HEK293 (cell line): ENCODE measurements around the gene ARHGEF37.

ENCODE experiments used
- CTCF ChIA-PET: fragments of 350-600 bp; formaldehyde crosslinking; extraction: SDS; loops from one replicate; lab custom pipeline; 2021; ENCODE audit warnings: antibody characterized with exemption; lab: Yijun Ruan, JAX
- POLR2A ChIA-PET: fragments of 300-600 bp; formaldehyde crosslinking; extraction: SDS; loops from one replicate; lab custom pipeline; 2020; ENCODE audit warnings: antibody characterized with exemption, inconsistent platforms; lab: Yijun Ruan, JAX
- H3K27ac ChIP-seq: fragments of 200-500 bp; sonication (Bioruptor generic); 2 replicates; pipeline ENCODE4 v1.5.1; 2014; ENCODE audit warnings: low read depth, low read length, control low read depth, inconsistent platforms; ENCODE audit errors: extremely low read depth
- H3K36me3 ChIP-seq, 2 experiments: fragments of 200-500 bp in 1 of 2; sonication (Bioruptor generic) in 1 of 2; 1 replicate in 1 of 2; 2 replicates in 1 of 2; pipeline ENCODE4 v1.5.1; 2014 to 2017; ENCODE audit warnings: inconsistent platforms in 2 of 2, low read length in 2 of 2; ENCODE audit not compliant: control insufficient read depth in 2 of 2, insufficient read depth in 1 of 2
- H3K4me1 ChIP-seq: fragments of 200-500 bp; sonication (Bioruptor generic); 2 replicates; pipeline ENCODE4 v1.5.1; 2014; ENCODE audit warnings: mild to moderate bottlenecking, low read length, inconsistent platforms; ENCODE audit not compliant: control insufficient read depth, insufficient read depth
- H3K4me3 ChIP-seq: 2 replicates; pipeline ENCODE4 v1.5.1; 2011; ENCODE audit warnings: low read depth, mild to moderate bottlenecking, control low read depth, low read length, moderate library complexity
- H3K9me3 ChIP-seq: fragments of 200-500 bp; sonication (Bioruptor generic); 2 replicates; pipeline ENCODE4 v1.5.1; 2014; ENCODE audit warnings: low read depth, low read length, inconsistent platforms; ENCODE audit not compliant: control insufficient read depth, insufficient read depth
- CTCF ChIP-seq: fragments of 450-650 bp; formaldehyde crosslinking; IDR thresholded peaks from 2 replicates; pipeline ENCODE4 v1.5.1; 2016; ENCODE audit warnings: missing biosample characterization, missing genetic modification characterization
- IKZF3 ChIP-seq: fragments of 450-650 bp; IDR thresholded peaks from 2 replicates; pipeline ENCODE4 v1.5.0; 2018; ENCODE audit warnings: missing biosample characterization, mild to moderate bottlenecking, missing genetic modification characterization, moderate library complexity
- KLF10 ChIP-seq: fragments of 450-650 bp; IDR thresholded peaks from 2 replicates; pipeline ENCODE4 v1.5.1; 2018; ENCODE audit warnings: missing biosample characterization, mild to moderate bottlenecking, missing genetic modification characterization
- OVOL3 ChIP-seq: fragments of 450-650 bp; formaldehyde crosslinking; IDR thresholded peaks from 2 replicates; pipeline ENCODE4 v1.5.1; 2016; ENCODE audit warnings: missing biosample characterization, missing genetic modification characterization
- YY2 ChIP-seq: fragments of 450-650 bp; formaldehyde crosslinking; IDR thresholded peaks from 2 replicates; pipeline ENCODE4 v1.5.1; 2016; ENCODE audit warnings: missing biosample characterization, missing genetic modification characterization
- ZBTB48 ChIP-seq: fragments of 450-650 bp; formaldehyde crosslinking; IDR thresholded peaks from 2 replicates; pipeline ENCODE4 v1.5.1; 2016; ENCODE audit warnings: missing biosample characterization, missing genetic modification characterization
- ZBTB6 ChIP-seq: fragments of 450-650 bp; formaldehyde crosslinking; IDR thresholded peaks from 2 replicates; pipeline ENCODE4 v1.5.1; 2017; ENCODE audit warnings: missing biosample characterization, missing genetic modification characterization
- ZBTB7A ChIP-seq: fragments of 450-650 bp; formaldehyde crosslinking; IDR thresholded peaks from 2 replicates; pipeline ENCODE4 v1.5.1; 2016; ENCODE audit warnings: low read depth, missing biosample characterization, missing genetic modification characterization
- ZIC2 ChIP-seq: fragments of 450-650 bp; formaldehyde crosslinking; IDR thresholded peaks from 2 replicates; pipeline ENCODE4 v1.5.1; 2016; ENCODE audit warnings: missing biosample characterization, missing genetic modification characterization
- ZNF10 ChIP-seq: fragments of 450-650 bp; formaldehyde crosslinking; IDR thresholded peaks from 2 replicates; pipeline ENCODE4 v1.5.1; 2017; ENCODE audit warnings: missing biosample characterization, missing genetic modification characterization
- ZNF2 ChIP-seq: fragments of 450-650 bp; formaldehyde crosslinking; IDR thresholded peaks from 2 replicates; pipeline ENCODE4 v1.5.1; 2016; ENCODE audit warnings: missing biosample characterization, missing genetic modification characterization
- ZNF341 ChIP-seq: fragments of 450-650 bp; formaldehyde crosslinking; IDR thresholded peaks from 2 replicates; pipeline ENCODE4; 2016; ENCODE audit warnings: low read depth, missing biosample characterization, missing genetic modification characterization
- ZNF426 ChIP-seq: fragments of 450-650 bp; formaldehyde crosslinking; IDR thresholded peaks from 2 replicates; pipeline ENCODE4 v1.5.1; 2017; ENCODE audit warnings: missing biosample characterization, missing genetic modification characterization, mild to moderate bottlenecking, inconsistent platforms, moderate library complexity
- ZNF510 ChIP-seq: fragments of 450-650 bp; formaldehyde crosslinking; IDR thresholded peaks from 2 replicates; pipeline ENCODE4 v1.5.1; 2018; ENCODE audit warnings: mild to moderate bottlenecking, missing genetic modification characterization, missing biosample characterization; ENCODE audit not compliant: insufficient replicate concordance
- ZNF558 ChIP-seq: fragments of 450-650 bp; formaldehyde crosslinking; IDR thresholded peaks from 2 replicates; pipeline ENCODE4 v1.5.1; 2016; ENCODE audit warnings: missing biosample characterization, missing genetic modification characterization
- ZNF560 ChIP-seq: fragments of 450-650 bp; formaldehyde crosslinking; IDR thresholded peaks from 2 replicates; pipeline ENCODE4 v1.5.1; 2017; ENCODE audit warnings: missing biosample characterization, missing genetic modification characterization, borderline replicate concordance
- ZNF600 ChIP-seq: fragments of 450-650 bp; formaldehyde crosslinking; IDR thresholded peaks from 2 replicates; pipeline ENCODE4 v1.5.1; 2016; ENCODE audit warnings: missing biosample characterization, missing genetic modification characterization
- ZNF677 ChIP-seq: fragments of 450-650 bp; IDR thresholded peaks from 2 replicates; pipeline ENCODE4 v1.5.0; 2018; ENCODE audit warnings: missing biosample characterization, mild to moderate bottlenecking, missing genetic modification characterization, moderate library complexity
- ZNF701 ChIP-seq: fragments of 450-650 bp; formaldehyde crosslinking; IDR thresholded peaks from 2 replicates; pipeline ENCODE4 v1.5.1; 2016; ENCODE audit warnings: missing biosample characterization, missing genetic modification characterization
- ZNF792 ChIP-seq: fragments of 450-650 bp; formaldehyde crosslinking; IDR thresholded peaks from 2 replicates; pipeline ENCODE4 v1.5.1; 2016; ENCODE audit warnings: missing biosample characterization, missing genetic modification characterization
- ZNF837 ChIP-seq: fragments of 450-650 bp; formaldehyde crosslinking; IDR thresholded peaks from 2 replicates; pipeline ENCODE4 v1.5.1; 2016; ENCODE audit warnings: missing biosample characterization, missing genetic modification characterization
- ZNF843 ChIP-seq: fragments of 450-650 bp; formaldehyde crosslinking; IDR thresholded peaks from 2 replicates; pipeline ENCODE4 v1.5.1; 2016; ENCODE audit warnings: missing biosample characterization, missing genetic modification characterization
- TF ChIP-seq, protein P1 (sequence below): fragments of 450-650 bp; formaldehyde crosslinking; IDR thresholded peaks from 2 replicates; pipeline ENCODE4 v1.5.1; 2016; ENCODE audit warnings: missing biosample characterization, missing genetic modification characterization, low read depth
- TF ChIP-seq, protein P2 (sequence below): fragments of 450-650 bp; formaldehyde crosslinking; IDR thresholded peaks from 2 replicates; pipeline ENCODE4 v1.5.1; 2017; ENCODE audit warnings: missing biosample characterization, missing genetic modification characterization

Gene ARHGEF37

DNA sequence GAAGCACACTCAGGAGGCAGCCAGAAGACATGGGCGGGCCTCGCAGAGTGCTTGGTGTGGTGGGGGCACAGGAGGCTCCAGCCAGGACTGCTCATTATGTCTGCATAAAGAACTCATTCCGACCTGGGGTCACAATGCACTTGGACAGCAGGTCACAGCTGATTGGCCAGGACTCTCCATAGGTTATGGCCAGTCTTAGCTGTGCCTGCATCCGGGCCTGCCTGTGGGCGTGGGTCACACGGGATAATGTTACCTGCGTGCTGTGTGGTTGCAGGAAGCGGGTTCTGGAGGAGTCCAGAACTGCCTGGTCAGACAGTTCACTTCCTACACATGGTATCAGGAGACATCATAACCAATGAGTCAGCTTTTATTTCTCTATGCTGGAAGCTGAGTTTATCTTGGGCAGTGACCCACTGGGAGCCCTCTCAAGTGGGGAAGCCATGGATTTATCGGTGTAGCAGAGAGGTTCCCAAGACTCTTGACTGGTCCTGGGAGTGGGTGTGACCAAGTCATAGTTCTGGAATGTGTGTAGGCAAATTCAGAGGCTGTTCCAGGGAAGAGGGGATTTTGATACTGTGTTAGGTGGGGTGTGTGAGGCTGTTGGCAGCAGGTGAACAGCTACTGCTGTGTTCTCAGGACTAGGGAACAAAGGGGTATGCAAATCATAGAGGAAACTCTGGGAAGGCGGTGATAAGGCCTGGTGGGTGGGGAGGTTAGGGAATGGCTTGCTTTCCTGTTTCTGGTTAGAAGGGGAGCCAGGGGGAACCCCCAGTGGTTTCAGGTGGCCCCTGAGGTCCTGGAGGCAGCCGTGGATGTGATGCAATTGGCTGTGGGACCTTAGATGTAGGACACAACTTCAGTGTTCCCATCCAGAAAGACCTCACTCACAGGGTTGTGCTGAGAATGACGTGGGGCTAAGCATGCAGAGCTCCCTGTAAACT, 51.3 kb downstream of the ARHGEF37 start (continued):
- no peak for TF ChIP-seq ZNF701 (tag by site-specific recombination)
- TF ChIP-seq CTCF (tag by site-specific recombination) = no peak
- TF ChIP-seq, protein P1, sequence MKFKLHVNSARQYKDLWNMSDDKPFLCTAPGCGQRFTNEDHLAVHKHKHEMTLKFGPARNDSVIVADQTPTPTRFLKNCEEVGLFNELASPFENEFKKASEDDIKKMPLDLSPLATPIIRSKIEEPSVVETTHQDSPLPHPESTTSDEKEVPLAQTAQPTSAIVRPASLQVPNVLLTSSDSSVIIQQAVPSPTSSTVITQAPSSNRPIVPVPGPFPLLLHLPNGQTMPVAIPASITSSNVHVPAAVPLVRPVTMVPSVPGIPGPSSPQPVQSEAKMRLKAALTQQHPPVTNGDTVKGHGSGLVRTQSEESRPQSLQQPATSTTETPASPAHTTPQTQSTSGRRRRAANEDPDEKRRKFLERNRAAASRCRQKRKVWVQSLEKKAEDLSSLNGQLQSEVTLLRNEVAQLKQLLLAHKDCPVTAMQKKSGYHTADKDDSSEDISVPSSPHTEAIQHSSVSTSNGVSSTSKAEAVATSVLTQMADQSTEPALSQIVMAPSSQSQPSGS (tag by site-specific recombination) = no peak
- no peak for TF ChIP-seq ZBTB7A
- 0 out of 2 replicates have a peak, but pooled peaks have one; percentile 22 for TF ChIP-seq ZNF341 (tag by site-specific recombination)
- TF ChIP-seq IKZF3 = no peak
- no peak for TF ChIP-seq ZNF558 (tag by site-specific recombination)
- TF ChIP-seq ZNF677 (tag by site-specific recombination) = no peak
- peak; percentile 66; the same call in 1 of the 2 replicates for TF ChIP-seq ZIC2
- no peak for TF ChIP-seq OVOL3 (tag by site-specific recombination)
- TF ChIP-seq ZNF837 (tag by site-specific recombination) = no peak
- no peak for TF ChIP-seq ZNF843 (tag by site-specific recombination)
- TF ChIP-seq ZNF792 (tag by site-specific recombination) = no peak
- peak; percentile 71 for TF ChIP-seq ZNF600 (tag by site-specific recombination)
- TF ChIP-seq ZNF510 = no peak
- no peak for TF ChIP-seq ZBTB48 (tag by site-specific recombination)

DNA sequence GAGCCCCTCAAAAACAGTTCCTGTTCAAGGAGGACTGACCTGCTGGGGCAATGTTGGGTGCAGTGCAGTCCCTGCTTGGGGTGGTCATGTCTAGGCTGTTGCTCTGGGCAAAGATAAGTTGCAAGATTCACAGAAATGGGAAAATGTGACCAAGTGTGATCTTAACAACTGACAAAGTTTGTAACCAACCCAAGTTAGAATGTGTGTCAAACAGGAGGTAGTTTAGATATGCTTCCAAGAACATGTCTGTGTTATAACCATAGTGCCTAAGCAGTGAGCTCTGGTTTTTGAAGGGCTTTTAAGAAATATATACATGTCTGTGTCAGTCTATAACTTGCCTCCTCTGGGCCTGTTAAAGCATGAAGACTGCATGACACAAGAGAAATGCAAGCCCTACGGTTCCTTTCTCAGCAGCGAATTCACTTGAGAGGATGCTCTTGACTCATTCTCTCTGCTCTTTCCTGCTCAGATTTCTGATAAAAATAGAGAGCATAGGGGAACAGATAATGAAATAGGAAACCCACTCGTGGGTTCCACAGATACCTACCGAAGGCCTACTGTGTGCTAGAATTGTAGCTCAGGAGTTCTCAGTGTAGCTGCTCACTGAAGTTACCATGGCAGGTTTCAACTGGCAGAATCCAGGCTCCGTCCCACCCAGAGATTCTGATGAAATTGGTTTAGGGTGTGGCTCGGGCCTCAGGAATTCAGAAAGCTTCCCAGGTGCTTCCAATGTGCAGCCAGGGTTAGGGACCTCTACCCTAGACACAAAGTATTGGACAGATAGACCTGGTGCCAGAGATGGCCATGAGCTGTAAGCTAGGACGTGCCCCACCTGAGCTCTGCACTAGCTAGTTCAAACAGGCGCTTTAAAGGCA, 52.4 kb downstream of the ARHGEF37 start:
- no peak overlapping the region for H3K27ac ChIP-seq
- H3K4me1 ChIP-seq = no peaks in the 10 kb centered on the region
- no peak overlapping the region for H3K4me3 ChIP-seq
- no peaks in the 10 kb centered on the region for H3K9me3 ChIP-seq
- TF ChIP-seq KLF10 (no peak), ZNF10 (no peak), ZNF2 (tag by site-specific recombination) (no peak), ZNF426 (tag by site-specific recombination) (no peak), YY2 (tag by site-specific recombination) (no peak), ZBTB6 (tag by site-specific recombination) (no peak), ZNF560 (tag by site-specific recombination) (no peak), ZNF510 (no peak)
- TF ChIP-seq, protein P2, sequence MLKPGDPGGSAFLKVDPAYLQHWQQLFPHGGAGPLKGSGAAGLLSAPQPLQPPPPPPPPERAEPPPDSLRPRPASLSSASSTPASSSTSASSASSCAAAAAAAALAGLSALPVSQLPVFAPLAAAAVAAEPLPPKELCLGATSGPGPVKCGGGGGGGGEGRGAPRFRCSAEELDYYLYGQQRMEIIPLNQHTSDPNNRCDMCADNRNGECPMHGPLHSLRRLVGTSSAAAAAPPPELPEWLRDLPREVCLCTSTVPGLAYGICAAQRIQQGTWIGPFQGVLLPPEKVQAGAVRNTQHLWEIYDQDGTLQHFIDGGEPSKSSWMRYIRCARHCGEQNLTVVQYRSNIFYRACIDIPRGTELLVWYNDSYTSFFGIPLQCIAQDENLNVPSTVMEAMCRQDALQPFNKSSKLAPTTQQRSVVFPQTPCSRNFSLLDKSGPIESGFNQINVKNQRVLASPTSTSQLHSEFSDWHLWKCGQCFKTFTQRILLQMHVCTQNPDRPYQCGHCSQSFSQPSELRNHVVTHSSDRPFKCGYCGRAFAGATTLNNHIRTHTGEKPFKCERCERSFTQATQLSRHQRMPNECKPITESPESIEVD (tag by site-specific recombination) = no peak
- H3K36me3 ChIP-seq = no peaks in the 10 kb centered on the region
- ChIA-PET CTCF (interaction anchor here (0.6 to 18.8 kb wide), 11 partner anchors 9 to 366 kb away, joined by 3 to 263 read pairs (median 3); no protein-coding TSS in a partner anchor), POLR2A (no interaction called here)
